GM19193 (cell line): ENCODE data around the gene CHTF18.

Experiments used
- POLR2A ChIP-seq: IDR thresholded peaks from 4 replicates; pipeline ENCODE4 v1.6.1; 2011; ENCODE audit not compliant: insufficient read depth, insufficient read length; ENCODE audit errors: extremely low read depth

Gene CHTF18

GRCh38 chr16:836221-836620, 47.8 kb downstream of the CHTF18 start:
- TF ChIP-seq POLR2A: no peak

GRCh38 chr16:838741-839140, 50.3 kb downstream of the CHTF18 start:
- TF ChIP-seq POLR2A: no peak

GRCh38 chr16:839643-840408, 51.4 kb downstream of the CHTF18 start:
- TF ChIP-seq POLR2A: no peak

- TF ChIP-seq POLR2A: no peak
Measured at GRCh38 chr16:840561-841454, 52.4 kb downstream of the CHTF18 start.

- TF ChIP-seq POLR2A: no peak
Measured at GRCh38 chr16:841455-842060, 53.1 kb downstream of the CHTF18 start.

GRCh38 chr16:842061-842476, 53.6 kb downstream of the CHTF18 start:
- no peak for TF ChIP-seq POLR2A

GRCh38 chr16:842711-843560, 54.5 kb downstream of the CHTF18 start:
- no peak for TF ChIP-seq POLR2A

GRCh38 chr16:843771-844170, 55.4 kb downstream of the CHTF18 start:
- TF ChIP-seq POLR2A: no peak

- TF ChIP-seq POLR2A: no peak
Measured at GRCh38 chr16:844638-845350, 56.4 kb downstream of the CHTF18 start.

- no peak for TF ChIP-seq POLR2A
Measured at GRCh38 chr16:845351-845745, 56.9 kb downstream of the CHTF18 start.

GRCh38 chr16:847151-847550, 58.7 kb downstream of the CHTF18 start:
- TF ChIP-seq POLR2A: no peak
